B cell (primary cell): ENCODE results near the gene LIN28B.
A peak's percentile ranks its signal among the peaks of the same experiment; 100 is the strongest.

Experiments
- CTCF ChIP-seq: fragments of 200-600 bp; IDR thresholded peaks from one replicate; pipeline ENCODE4 v1.8.0; 2022; ENCODE audit warnings: antibody characterized with exemption, mild to moderate bottlenecking
- EZH2 ChIP-seq: IDR thresholded peaks from 2 replicates; pipeline ENCODE4 v1.6.1; 2012; ENCODE audit warnings: borderline replicate concordance, low read depth, mild to moderate bottlenecking, moderate library complexity, low read length; ENCODE audit not compliant: insufficient read depth, poor library complexity, severe bottlenecking

- peak; percentile 48 for TF ChIP-seq CTCF
- peak; percentile 48 for TF ChIP-seq EZH2
These were observed 15.8 kb upstream of the LIN28B start for GRCh38 chr6:104940893-104941728.
